ENCODE data around the gene GPA33.

- TF ChIP-seq SMARCA4 (IDR thresholded peaks at IDR 0.05), result no peak
- no peak for TF ChIP-seq ZBTB8A (IDR thresholded peaks at IDR 0.05; ENCODE audit: partially characterized antibody)
- no peak for TF ChIP-seq ZNF76 (CRISPR knock-in tag; IDR thresholded peaks at IDR 0.05; ENCODE audit: borderline replicate concordance)
- TF ChIP-seq FIP1L1 (IDR thresholded peaks at IDR 0.05; ENCODE audit: low read depth, low read length, poor library complexity, severe bottlenecking), result no peak
- TF ChIP-seq FOXK1 (CRISPR knock-in tag; IDR thresholded peaks at IDR 0.05; ENCODE audit: borderline replicate concordance), result no peak
- TF ChIP-seq CTCF (IDR thresholded peaks at IDR 0.05 in 2 of 3, conservative IDR thresholded peaks at IDR 0.05 in 1 of 3; ENCODE audit: insufficient read depth in 2 of 3, low read depth in 1 of 3, low read length in 3 of 3), result no peak
- no peak for TF ChIP-seq SRF (CRISPR knock-in tag; IDR thresholded peaks at IDR 0.05)
Measured at GRCh38 chr1:167102906-167103573, 12.9 kb upstream of the GPA33 start.
